ENCODE results near the gene PLXNA2. TPM values are rescaled to one million over a fixed set of nuclear protein-coding genes. Genes with fewer than 3 reads are reported as not detected.

The PLXNA2 gene
- total and polyA plus RNA-seq, 2 of the 13 experiments (the other 11 are each of a cell fraction or from before 2014, with no cell fraction given), result 1.1 to 2.1 TPM

DNA sequence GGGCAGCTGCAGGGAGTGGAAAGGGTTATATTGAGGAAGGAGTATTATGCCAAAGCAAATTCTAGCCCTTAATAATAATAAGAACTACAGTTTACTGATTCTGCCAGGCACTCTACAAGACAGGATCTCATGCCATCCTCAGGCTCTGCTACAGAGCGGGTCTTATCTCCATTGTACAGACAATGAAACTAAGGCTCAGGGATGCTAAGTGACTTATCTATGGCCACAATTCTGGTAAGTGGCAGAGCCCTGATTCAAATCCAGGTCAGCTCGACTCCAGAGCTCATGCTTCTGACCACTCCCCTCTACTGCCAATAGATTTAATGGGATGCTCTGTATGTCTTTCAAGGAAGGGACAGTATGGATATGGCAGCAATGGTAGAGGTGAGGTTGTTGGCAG lies 187.1 kb downstream of the PLXNA2 start:
- TF ChIP-seq, protein P1, sequence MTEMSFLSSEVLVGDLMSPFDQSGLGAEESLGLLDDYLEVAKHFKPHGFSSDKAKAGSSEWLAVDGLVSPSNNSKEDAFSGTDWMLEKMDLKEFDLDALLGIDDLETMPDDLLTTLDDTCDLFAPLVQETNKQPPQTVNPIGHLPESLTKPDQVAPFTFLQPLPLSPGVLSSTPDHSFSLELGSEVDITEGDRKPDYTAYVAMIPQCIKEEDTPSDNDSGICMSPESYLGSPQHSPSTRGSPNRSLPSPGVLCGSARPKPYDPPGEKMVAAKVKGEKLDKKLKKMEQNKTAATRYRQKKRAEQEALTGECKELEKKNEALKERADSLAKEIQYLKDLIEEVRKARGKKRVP (CRISPR knock-in tag; IDR thresholded peaks at IDR 0.05), result no peak
- TF ChIP-seq ZNF776 (CRISPR knock-in tag; IDR thresholded peaks at IDR 0.05) (no peak), ELF4 (CRISPR knock-in tag; IDR thresholded peaks at IDR 0.05; ENCODE audit: borderline replicate concordance) (no peak)
- Histone ChIP-seq H3K36me3 (replicated peaks in 1 of 2; ENCODE audit: control insufficient read depth in 1 of 2, insufficient read depth in 2 of 2, low read length in 2 of 2) (no peaks in the 10 kb centered on the region), H3K79me2 (ENCODE audit: insufficient read depth, low read length) (no peaks in the 10 kb centered on the region), H3K4me3 (replicated peaks in 1 of 3; ENCODE audit: insufficient read depth in 1 of 3, low read depth in 2 of 3, low read length in 3 of 3) (no peak overlapping the region), H3K9me3 (ENCODE audit: low read length) (no peaks in the 10 kb centered on the region), H2AFZ (ENCODE audit: low read length) (no peak overlapping the region), H4K20me1 (ENCODE audit: insufficient read depth, low read length) (no peaks in the 10 kb centered on the region), H3K9ac (ENCODE audit: insufficient read depth, low read depth, low read length) (no peak overlapping the region), H3K27me3 (ENCODE audit: control insufficient read depth in 1 of 2, insufficient read depth in 2 of 2, low read length in 2 of 2) (no peaks in the 10 kb centered on the region), H3K4me1 (ENCODE audit: insufficient read depth, low read length) (peaks cover 13% of the 10 kb centered on the region), H3K27ac (ENCODE audit: extremely low read length, insufficient read depth, low read length) (no peak overlapping the region), H3K4me2 (ENCODE audit: low read depth, low read length) (no peak overlapping the region)
- DNase-seq (ENCODE audit: low spot score) (no peak), FAIRE-seq (no peak), ATAC-seq (no peak)
- ChIA-PET POLR2A (no interaction called here), CTCF (ENCODE audit: low intra/inter-chr PET ratio, low total read pairs) (no interaction called here)
- in situ Hi-C loops (cut with HindIII; ENCODE audit: extremely low pct_ligation_motif_present, low pct_unique_long_range_greater_than_20kb), result no loop called here
- WGBS (ENCODE audit: low lambda C conversion rate), result 94% methylated on average over 2 of the region's 2 CpGs
- BruUV-seq (replicated peaks), result no TSS peak
- intact Hi-C loops (cut with micrococcal nuclease; ENCODE audit: unreplicated experiment), result no loop called here

DNA sequence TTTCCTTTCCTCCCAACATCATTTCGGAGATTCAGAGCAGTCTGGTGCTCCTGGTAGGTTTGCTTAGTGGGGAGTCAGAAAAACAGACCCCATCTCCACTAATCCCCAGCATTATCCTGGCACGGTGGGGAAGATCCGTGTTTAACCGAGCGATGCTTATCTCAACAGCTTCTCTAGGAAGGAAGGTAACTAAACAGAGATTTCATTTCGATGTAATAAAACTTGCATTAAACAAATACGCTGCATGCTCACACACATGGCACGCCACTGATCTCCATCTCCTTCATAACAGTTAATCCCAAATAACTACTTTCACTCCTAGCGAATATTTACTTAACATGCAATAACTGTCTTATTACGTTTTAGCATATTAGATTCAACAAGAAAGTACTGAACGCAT lies 188.6 kb downstream of the PLXNA2 start:
- no peaks in the 10 kb centered on the region for H3K9me3 ChIP-seq (ENCODE audit: low read length)
- H4K20me1 ChIP-seq (ENCODE audit: insufficient read depth, low read length), result no peaks in the 10 kb centered on the region
- H3K9ac ChIP-seq (ENCODE audit: insufficient read depth, low read depth, low read length), result no peak overlapping the region
- FAIRE-seq (no peak), ATAC-seq (no peak), DNase-seq (ENCODE audit: low spot score) (no peak)
- H3K36me3 ChIP-seq (replicated peaks in 1 of 2; ENCODE audit: control insufficient read depth in 1 of 2, insufficient read depth in 2 of 2, low read length in 2 of 2), result no peaks in the 10 kb centered on the region
- no TSS peak for BruUV-seq (replicated peaks)
- H3K4me1 ChIP-seq (ENCODE audit: insufficient read depth, low read length), result peaks cover 13% of the 10 kb centered on the region
- H3K27ac ChIP-seq (ENCODE audit: extremely low read length, insufficient read depth, low read length), result no peak overlapping the region
- no peaks in the 10 kb centered on the region for H3K79me2 ChIP-seq (ENCODE audit: insufficient read depth, low read length)
- no peak overlapping the region for H2AFZ ChIP-seq (ENCODE audit: low read length)
- CTCF ChIA-PET (ENCODE audit: low intra/inter-chr PET ratio, low total read pairs), result no interaction called here
- POLR2A ChIA-PET, result no interaction called here
- intact Hi-C loops (cut with micrococcal nuclease; ENCODE audit: unreplicated experiment) (no loop called here), in situ Hi-C loops (cut with HindIII; ENCODE audit: extremely low pct_ligation_motif_present, low pct_unique_long_range_greater_than_20kb) (no loop called here)
- no peak overlapping the region for H3K4me2 ChIP-seq (ENCODE audit: low read depth, low read length)
- no peaks in the 10 kb centered on the region for H3K27me3 ChIP-seq (ENCODE audit: control insufficient read depth in 1 of 2, insufficient read depth in 2 of 2, low read length in 2 of 2)
- 88% methylated on average over 11 of the region's 11 CpGs for WGBS (ENCODE audit: low lambda C conversion rate)
- no peak overlapping the region for H3K4me3 ChIP-seq (replicated peaks in 1 of 3; ENCODE audit: insufficient read depth in 1 of 3, low read depth in 2 of 3, low read length in 3 of 3)
- TF ChIP-seq ZNF749 (CRISPR knock-in tag; IDR thresholded peaks at IDR 0.05; ENCODE audit: borderline replicate concordance), result no peak
- no peak for TF ChIP-seq PCBP2 (optimal IDR thresholded peaks at IDR 0.05; ENCODE audit: low read depth, low read length, poor library complexity, severe bottlenecking)
- no peak for TF ChIP-seq ZNF816 (CRISPR knock-in tag; IDR thresholded peaks at IDR 0.05; ENCODE audit: borderline replicate concordance)
- TF ChIP-seq, protein P2, sequence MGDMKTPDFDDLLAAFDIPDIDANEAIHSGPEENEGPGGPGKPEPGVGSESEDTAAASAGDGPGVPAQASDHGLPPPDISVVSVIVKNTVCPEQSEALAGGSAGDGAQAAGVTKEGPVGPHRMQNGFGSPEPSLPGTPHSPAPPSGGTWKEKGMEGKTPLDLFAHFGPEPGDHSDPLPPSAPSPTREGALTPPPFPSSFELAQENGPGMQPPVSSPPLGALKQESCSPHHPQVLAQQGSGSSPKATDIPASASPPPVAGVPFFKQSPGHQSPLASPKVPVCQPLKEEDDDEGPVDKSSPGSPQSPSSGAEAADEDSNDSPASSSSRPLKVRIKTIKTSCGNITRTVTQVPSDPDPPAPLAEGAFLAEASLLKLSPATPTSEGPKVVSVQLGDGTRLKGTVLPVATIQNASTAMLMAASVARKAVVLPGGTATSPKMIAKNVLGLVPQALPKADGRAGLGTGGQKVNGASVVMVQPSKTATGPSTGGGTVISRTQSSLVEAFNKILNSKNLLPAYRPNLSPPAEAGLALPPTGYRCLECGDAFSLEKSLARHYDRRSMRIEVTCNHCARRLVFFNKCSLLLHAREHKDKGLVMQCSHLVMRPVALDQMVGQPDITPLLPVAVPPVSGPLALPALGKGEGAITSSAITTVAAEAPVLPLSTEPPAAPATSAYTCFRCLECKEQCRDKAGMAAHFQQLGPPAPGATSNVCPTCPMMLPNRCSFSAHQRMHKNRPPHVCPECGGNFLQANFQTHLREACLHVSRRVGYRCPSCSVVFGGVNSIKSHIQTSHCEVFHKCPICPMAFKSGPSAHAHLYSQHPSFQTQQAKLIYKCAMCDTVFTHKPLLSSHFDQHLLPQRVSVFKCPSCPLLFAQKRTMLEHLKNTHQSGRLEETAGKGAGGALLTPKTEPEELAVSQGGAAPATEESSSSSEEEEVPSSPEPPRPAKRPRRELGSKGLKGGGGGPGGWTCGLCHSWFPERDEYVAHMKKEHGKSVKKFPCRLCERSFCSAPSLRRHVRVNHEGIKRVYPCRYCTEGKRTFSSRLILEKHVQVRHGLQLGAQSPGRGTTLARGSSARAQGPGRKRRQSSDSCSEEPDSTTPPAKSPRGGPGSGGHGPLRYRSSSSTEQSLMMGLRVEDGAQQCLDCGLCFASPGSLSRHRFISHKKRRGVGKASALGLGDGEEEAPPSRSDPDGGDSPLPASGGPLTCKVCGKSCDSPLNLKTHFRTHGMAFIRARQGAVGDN (CRISPR knock-in tag; IDR thresholded peaks at IDR 0.05), result no peak
- TF ChIP-seq EP300 (IDR thresholded peaks at IDR 0.05; ENCODE audit: low read depth in 2 of 2, low read length in 2 of 2), result no peak
- TF ChIP-seq EP300 (CRISPR knock-in tag; IDR thresholded peaks at IDR 0.05; ENCODE audit: borderline replicate concordance), result no peak
- TF ChIP-seq HNRNPH1 (optimal IDR thresholded peaks at IDR 0.05; ENCODE audit: low read depth, low read length), result no peak

All from HepG2 (cell line).